SU-DHL-6 (cell line): ENCODE data around the gene CDKAL1.

ENCODE experiments used
- EZH2phosphoT487 ChIP-seq: fragments of 200-600 bp; sonication (generic), shearing (Covaris generic); conservative IDR thresholded peaks from 2 replicates; pipeline ENCODE4 v1.6.1; 2018; ENCODE audit warnings: mild to moderate bottlenecking, antibody characterized with exemption, low read length, moderate library complexity, mixed read lengths
- TF ChIP-seq, protein P1 (sequence below): fragments of 200-600 bp; sonication (generic); IDR thresholded peaks from one replicate; pipeline ENCODE4 v1.5.1; 2017; ENCODE audit warnings: antibody characterized with exemption, mild to moderate bottlenecking, low read length, moderate library complexity; ENCODE audit not compliant: insufficient read depth, poor library complexity, severe bottlenecking

DNA sequence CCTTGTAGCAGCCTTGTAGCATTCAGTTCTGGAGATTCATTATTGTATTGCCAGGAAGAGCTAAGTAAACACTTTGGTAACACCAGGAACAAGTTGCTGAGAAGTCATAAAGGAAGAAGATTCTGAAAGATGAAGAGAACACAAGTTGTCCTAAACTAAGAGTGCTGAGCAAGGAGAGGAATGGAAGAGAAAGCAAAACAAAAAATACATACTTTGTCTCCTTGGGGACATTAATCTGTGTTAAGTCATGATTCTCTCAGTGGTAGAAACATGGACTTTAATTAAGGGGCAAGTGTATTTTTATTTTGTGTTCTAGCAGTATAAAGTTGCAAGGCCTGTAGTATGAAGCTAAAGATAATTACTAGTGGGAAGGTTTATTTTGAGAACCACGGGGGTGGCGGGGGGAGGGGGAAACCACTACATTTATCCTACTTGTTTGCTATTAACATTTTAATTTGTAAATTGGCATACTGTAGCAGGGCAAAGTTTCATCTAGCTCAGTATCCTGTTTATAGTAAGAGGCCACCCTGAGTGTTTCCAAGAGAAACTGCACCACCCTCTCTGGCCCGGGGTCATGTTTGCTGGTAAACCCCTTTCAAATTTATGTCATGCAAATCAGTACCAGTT, 463.0 kb downstream of the CDKAL1 start:
- TF ChIP-seq, protein P1, sequence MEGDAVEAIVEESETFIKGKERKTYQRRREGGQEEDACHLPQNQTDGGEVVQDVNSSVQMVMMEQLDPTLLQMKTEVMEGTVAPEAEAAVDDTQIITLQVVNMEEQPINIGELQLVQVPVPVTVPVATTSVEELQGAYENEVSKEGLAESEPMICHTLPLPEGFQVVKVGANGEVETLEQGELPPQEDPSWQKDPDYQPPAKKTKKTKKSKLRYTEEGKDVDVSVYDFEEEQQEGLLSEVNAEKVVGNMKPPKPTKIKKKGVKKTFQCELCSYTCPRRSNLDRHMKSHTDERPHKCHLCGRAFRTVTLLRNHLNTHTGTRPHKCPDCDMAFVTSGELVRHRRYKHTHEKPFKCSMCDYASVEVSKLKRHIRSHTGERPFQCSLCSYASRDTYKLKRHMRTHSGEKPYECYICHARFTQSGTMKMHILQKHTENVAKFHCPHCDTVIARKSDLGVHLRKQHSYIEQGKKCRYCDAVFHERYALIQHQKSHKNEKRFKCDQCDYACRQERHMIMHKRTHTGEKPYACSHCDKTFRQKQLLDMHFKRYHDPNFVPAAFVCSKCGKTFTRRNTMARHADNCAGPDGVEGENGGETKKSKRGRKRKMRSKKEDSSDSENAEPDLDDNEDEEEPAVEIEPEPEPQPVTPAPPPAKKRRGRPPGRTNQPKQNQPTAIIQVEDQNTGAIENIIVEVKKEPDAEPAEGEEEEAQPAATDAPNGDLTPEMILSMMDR: no peak
- no peak for TF ChIP-seq EZH2phosphoT487
